Skeletal muscle satellite cell (primary cell): ENCODE measurements around the gene BTBD17.

Experiments used
- H3K27me3 ChIP-seq: 2 replicates; pipeline ENCODE4 v1.7.0; 2013; ENCODE audit warnings: low read length; ENCODE audit not compliant: control insufficient read depth, insufficient read depth
- H3K36me3 ChIP-seq: 2 replicates; pipeline ENCODE4 v1.7.0; 2013; ENCODE audit warnings: mild to moderate bottlenecking, control low read depth, low read length; ENCODE audit not compliant: insufficient read depth
- H3K4me1 ChIP-seq: 2 replicates; pipeline ENCODE4 v1.7.0; 2013; ENCODE audit warnings: low read length; ENCODE audit not compliant: control insufficient read depth, insufficient read depth
- H3K4me2 ChIP-seq: 2 replicates; pipeline ENCODE4 v1.7.0; 2013; ENCODE audit warnings: mild to moderate bottlenecking, low read length
- H3K4me3 ChIP-seq: 2 replicates; pipeline ENCODE4 v1.7.0; 2013; ENCODE audit warnings: low read length
- H3K9ac ChIP-seq: 2 replicates; pipeline ENCODE4 v1.7.0; 2013; ENCODE audit warnings: mild to moderate bottlenecking, low read depth, low read length, moderate library complexity
- H3K9me3 ChIP-seq: replicated peaks from 2 replicates; pipeline ENCODE4 v1.7.0; 2013; ENCODE audit warnings: mild to moderate bottlenecking, control low read depth, low read length

The BTBD17 gene

DNA sequence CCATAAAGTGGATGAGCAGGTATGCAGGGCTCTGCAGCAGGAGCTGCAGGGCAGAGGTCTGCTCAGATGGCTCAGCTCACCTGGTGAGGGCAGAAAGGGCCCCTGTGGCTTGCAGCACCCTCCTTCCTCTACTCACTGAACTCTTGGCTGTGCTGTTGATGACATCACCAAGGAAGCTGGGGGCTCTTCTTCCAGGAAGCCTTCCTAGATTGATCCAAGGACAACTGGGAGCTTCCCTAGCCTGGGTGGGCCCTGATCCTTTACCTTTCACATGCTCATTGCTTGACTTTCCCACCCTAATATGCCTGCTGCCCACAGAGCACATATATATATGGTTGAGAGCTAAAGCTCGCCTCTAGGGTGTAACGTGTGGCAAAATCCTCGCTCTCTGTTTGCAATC lies 33.2 kb downstream of the BTBD17 start:
- H3K36me3 ChIP-seq, result no peaks in the 10 kb centered on the region
- no peaks in the 10 kb centered on the region for H3K9me3 ChIP-seq
- no peak overlapping the region for H3K9ac ChIP-seq
- no peak overlapping the region for H3K4me3 ChIP-seq
- H3K4me2 ChIP-seq, result no peak overlapping the region
- H3K27me3 ChIP-seq, result peaks cover 16% of the 10 kb centered on the region
- no peaks in the 10 kb centered on the region for H3K4me1 ChIP-seq

DNA sequence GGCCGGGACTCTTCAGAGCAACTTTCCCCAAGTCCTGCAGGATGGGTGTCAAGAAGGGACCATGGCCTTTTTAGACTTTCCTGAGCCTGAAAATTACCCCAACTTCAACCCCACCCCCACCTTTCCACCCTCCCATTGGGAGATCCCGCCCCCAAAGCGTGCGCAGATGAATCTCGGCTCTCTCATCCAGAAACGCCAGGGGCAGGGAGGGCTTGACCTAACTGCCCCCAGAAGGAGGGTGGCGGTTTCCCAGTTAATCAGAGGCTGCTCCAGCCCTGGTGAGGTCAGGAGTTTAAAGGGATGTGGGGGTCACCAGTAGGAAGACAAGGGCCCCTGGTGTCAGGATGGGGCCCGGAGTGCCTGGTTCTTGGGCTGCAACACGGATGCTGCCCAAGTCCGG lies 35.2 kb downstream of the BTBD17 start:
- Histone ChIP-seq H3K4me3 (no peak overlapping the region), H3K4me2 (peak overlapping the region; percentile 29), H3K36me3 (no peaks in the 10 kb centered on the region), H3K9me3 (no peaks in the 10 kb centered on the region), H3K27me3 (peaks cover 16% of the 10 kb centered on the region), H3K9ac (no peak overlapping the region), H3K4me1 (no peaks in the 10 kb centered on the region)

DNA sequence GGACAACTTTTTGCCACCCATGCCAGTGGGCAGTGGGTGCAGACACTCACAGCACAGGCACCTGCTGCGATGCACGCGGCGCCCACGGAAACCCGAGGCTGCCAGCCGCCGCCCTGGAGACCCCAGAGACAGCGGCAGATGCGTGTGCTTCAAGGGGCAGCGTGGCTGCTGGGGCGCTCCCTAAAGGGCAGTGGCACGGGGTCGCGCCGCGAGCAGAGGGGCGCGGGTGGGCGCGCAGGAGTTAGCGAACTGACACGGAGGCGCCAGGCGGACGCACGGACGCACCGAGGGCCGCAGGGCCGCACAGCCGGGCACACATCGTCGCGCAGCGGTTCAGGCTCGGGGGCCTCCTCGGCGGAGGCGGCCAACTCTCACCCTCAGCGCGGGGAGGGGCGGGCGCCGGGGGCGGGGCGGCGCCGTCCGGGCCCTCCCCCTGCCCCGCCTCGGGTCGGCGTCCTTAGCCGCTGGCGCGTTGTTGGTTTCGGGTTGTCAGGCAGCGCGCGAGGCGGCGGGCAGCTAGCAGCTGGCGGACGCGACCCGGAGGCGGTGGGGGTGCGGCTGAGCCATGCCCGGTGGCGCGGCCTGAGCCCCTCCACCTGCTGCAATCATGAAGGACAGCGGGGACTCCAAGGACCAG lies 35.8 kb downstream of the BTBD17 start, which contains the start of gene KIF19:
TSS of gene KIF19 (plus strand) at position 484 of the 637 bp plus-strand sequence. CDS start at position 608, 124 bp downstream.
- H3K27me3 ChIP-seq, result peaks cover 16% of the 10 kb centered on the region
- no peaks in the 10 kb centered on the region for H3K4me1 ChIP-seq
- peak within 1 kb of the TSS; percentile 29 for H3K4me2 ChIP-seq
- H3K9ac ChIP-seq, result no peak within 1 kb of the TSS
- no peaks in the 10 kb centered on the region for H3K36me3 ChIP-seq
- no peaks in the 10 kb centered on the region for H3K9me3 ChIP-seq
- no peak within 1 kb of the TSS for H3K4me3 ChIP-seq

DNA sequence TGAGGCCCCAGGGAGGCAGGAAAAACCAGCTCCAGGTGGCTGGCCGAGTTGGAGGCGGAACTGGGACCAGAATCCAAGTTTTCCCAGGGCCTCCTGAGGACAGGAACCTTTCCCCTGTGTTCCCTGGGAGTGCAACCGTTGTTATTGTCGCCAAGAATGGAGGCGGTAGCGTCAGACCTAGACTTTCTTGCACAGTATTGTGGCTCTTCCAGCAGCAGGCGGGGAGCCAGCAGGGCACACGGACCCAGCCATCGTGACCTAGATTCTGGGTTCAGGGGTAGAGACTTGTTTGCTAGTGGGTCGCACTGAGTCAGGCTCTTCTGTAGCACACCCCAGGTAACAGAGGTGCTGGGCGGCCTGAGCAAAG lies 36.3 kb downstream of the BTBD17 start:
- Histone ChIP-seq H3K36me3 (no peaks in the 10 kb centered on the region), H3K27me3 (peaks cover 16% of the 10 kb centered on the region), H3K4me1 (no peaks in the 10 kb centered on the region), H3K4me3 (no peak overlapping the region), H3K4me2 (no peak overlapping the region), H3K9me3 (no peaks in the 10 kb centered on the region), H3K9ac (no peak overlapping the region)

DNA sequence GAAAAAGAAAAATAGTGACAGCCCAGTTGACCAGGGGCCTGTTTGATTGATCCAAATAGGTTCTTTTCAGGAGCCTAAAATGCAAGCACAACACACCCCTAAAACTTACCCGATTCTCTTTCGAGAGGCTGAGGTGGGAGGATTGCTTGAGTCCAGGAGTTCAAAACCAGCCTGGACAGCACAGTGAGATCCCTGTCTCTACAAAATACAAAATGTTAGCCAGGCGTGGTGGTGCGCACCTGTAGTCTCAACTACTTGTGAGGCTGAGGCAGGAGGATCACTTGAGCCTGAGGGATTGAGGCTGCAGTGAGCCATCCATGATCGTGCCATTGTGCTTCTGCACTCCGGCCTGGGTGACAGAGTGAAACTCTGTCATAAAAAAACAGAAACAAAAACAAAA lies 37.1 kb downstream of the BTBD17 start:
- Histone ChIP-seq H3K4me2 (no peak overlapping the region), H3K4me1 (no peaks in the 10 kb centered on the region), H3K4me3 (no peak overlapping the region), H3K27me3 (peaks cover 16% of the 10 kb centered on the region), H3K36me3 (no peaks in the 10 kb centered on the region), H3K9ac (no peak overlapping the region), H3K9me3 (no peaks in the 10 kb centered on the region)

DNA sequence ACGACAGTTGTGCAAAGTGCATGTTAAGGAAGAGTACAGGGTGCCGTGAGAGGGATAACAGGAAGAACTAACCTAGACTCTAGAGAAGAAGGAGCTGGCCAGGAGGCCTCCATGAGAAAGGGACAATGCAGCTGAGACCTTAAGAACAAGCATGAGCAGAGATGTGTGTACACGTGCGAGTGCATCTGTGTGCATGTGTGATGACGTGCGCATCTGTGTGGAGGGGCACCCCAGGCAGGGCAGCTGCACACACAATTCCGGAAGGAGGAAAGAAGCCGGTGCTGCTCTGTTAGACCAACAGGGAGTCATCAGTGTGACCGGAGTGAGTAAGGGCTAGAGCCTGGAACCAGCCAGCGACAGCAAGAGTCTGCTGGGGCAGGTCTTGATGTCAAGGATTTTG lies 43.3 kb downstream of the BTBD17 start:
- Histone ChIP-seq H3K36me3 (no peaks in the 10 kb centered on the region), H3K9me3 (peaks cover 14% of the 10 kb centered on the region), H3K9ac (no peak overlapping the region), H3K4me2 (no peak overlapping the region), H3K4me1 (no peaks in the 10 kb centered on the region), H3K27me3 (no peaks in the 10 kb centered on the region), H3K4me3 (no peak overlapping the region)

DNA sequence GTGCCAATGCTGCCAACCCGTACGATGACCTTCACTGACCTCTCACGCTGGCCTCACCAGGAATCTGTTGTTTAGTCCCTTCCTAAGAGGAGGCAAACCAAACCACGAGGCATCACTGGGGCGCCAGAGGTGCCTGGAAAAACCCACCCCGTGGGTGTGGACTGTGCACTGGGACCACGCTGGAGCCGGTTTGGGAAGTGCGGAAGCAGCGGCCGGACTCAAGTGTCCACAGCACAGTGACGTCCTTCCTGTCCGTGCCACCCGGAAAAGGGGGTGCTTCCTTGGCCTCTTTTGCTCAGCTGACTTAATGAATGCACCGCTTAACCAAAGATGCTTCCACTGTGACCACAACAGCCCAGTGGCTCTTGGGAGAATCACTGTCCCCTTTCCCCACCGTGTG lies 44.6 kb downstream of the BTBD17 start:
- H3K9me3 ChIP-seq, result peaks cover 19% of the 10 kb centered on the region
- no peak overlapping the region for H3K9ac ChIP-seq
- no peaks in the 10 kb centered on the region for H3K36me3 ChIP-seq
- H3K4me3 ChIP-seq, result no peak overlapping the region
- no peaks in the 10 kb centered on the region for H3K4me1 ChIP-seq
- no peak overlapping the region for H3K4me2 ChIP-seq
- no peaks in the 10 kb centered on the region for H3K27me3 ChIP-seq

DNA sequence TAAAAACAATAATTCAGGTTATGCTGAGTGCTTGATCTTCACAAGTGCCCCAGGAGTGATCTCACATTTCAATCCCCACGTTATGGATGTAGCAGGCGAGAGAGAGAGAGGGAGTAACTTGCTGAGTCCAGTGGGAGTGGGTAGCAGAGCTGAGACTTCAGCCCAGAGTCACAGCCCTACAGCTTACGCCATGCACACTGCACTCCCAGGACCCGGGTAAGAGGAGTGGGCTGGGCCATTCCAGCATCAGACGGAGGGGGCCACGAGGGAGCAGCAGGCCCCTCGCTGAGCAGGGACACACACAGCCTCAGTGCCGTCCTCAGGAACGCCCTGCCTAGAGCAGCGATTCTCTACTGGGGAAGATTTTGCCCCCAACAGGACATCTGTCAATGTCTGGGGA lies 45.4 kb downstream of the BTBD17 start:
- peaks cover 19% of the 10 kb centered on the region for H3K9me3 ChIP-seq
- no peaks in the 10 kb centered on the region for H3K27me3 ChIP-seq
- no peaks in the 10 kb centered on the region for H3K4me1 ChIP-seq

DNA sequence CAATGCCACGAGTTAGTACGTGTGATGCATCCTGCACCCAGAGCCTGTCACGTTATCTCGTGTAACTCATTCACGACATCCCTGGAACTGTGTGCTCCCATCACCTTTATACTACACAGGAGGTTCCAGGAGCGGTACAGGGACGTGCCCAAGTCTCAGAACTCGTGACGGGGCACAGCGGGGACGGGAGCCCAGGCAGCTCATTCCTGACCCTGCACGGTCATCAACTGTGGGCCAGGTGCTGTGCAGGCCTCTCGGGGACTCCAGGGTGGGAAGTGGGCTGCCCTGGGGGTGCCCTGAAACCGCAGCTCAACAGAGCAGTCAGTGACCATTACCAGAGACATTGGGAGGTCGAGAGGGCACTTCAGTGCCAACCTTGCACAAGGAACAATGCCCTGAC lies 46.8 kb downstream of the BTBD17 start:
- H3K27me3 ChIP-seq, result no peaks in the 10 kb centered on the region
- no peak overlapping the region for H3K4me2 ChIP-seq
- no peaks in the 10 kb centered on the region for H3K36me3 ChIP-seq
- peaks cover 19% of the 10 kb centered on the region for H3K9me3 ChIP-seq
- no peaks in the 10 kb centered on the region for H3K4me1 ChIP-seq
- H3K9ac ChIP-seq, result no peak overlapping the region
- no peak overlapping the region for H3K4me3 ChIP-seq

More for the DNA sequence above, 45.4 kb downstream of the BTBD17 start:
- H3K36me3 ChIP-seq, result no peaks in the 10 kb centered on the region
- no peak overlapping the region for H3K4me3 ChIP-seq
- no peak overlapping the region for H3K4me2 ChIP-seq
- no peak overlapping the region for H3K9ac ChIP-seq

DNA sequence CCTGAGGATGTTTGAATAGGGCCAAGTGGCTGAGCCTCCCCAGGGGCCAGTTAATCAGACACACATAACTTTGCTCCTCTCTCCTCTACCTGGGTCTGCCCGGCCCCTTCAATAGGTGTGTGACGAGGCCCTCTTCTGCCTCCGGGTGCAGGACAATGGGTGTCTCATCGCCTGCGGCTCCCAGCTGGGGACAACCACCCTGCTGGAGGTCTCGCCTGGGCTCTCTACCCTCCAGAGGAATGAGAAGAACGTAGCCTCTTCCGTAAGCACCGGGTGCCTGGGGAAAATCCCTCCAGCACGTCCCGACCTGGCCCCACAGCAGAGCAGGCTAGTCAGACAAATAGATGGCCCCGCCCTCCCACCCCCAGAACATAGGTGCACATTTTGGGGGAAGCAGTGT lies 51.8 kb downstream of the BTBD17 start:
- no peaks in the 10 kb centered on the region for H3K4me1 ChIP-seq
- H3K36me3 ChIP-seq, result no peaks in the 10 kb centered on the region
- no peak overlapping the region for H3K9ac ChIP-seq
- H3K27me3 ChIP-seq, result no peaks in the 10 kb centered on the region
- no peak overlapping the region for H3K4me3 ChIP-seq
- H3K9me3 ChIP-seq, result peaks cover 16% of the 10 kb centered on the region
- no peak overlapping the region for H3K4me2 ChIP-seq

DNA sequence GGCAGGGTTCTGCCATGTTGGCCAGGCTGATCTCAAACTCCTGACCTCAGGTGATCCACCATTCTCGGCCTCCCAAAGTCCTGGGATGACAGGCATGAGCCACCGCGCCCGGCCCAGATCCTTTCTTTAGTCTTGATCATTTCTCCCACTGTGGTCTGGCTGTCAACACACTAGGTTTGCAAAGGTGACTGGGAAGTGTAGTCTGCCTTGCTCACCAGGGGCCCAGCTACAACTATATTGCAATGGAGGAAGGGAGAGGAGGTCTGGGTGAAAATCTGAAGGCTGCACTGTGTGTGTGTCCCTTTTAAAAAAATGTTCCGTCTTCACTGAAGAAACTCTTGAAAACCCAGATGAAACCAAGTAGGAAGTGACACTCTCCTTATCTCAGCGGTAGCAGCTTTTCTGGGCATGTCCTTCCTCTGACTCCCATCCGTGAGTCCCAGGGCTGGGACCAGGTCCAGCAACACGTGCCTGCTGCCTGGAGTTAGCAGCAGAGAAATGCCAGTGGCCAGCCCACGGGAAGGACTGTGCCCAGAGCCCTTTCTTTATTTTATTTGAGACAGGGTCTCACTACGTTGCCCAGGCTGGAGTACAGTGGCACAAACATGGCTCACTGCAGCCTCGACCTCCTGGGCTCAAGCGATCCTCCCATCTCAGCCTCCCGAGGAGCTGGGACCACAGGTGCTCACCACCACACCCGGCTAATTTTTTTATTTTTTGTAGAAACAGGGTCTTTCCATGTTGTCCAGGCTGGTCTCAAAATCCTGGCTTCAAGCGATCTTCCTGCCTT lies 53.5 kb downstream of the BTBD17 start:
- no peak overlapping the region for H3K4me3 ChIP-seq
- H3K9ac ChIP-seq, result no peak overlapping the region
- H3K36me3 ChIP-seq, result no peaks in the 10 kb centered on the region
- no peak overlapping the region for H3K4me2 ChIP-seq
- no peaks in the 10 kb centered on the region for H3K4me1 ChIP-seq
- H3K9me3 ChIP-seq, result peaks cover 3% of the 10 kb centered on the region
- H3K27me3 ChIP-seq, result no peaks in the 10 kb centered on the region
